GM23338 (cell line): ENCODE measurements around the gene RIC1. TPM values are rescaled to one million over a fixed set of nuclear protein-coding genes. Genes with fewer than 3 reads are reported as not detected.

ENCODE experiments used
- ATAC-seq: fragments of 200-7000 bp; cut with Tn5 transposase; 3 replicates; pipeline ENCODE4 v1.9.1; 2020
- DNase-seq: peaks from one replicate; pipeline ENCODE4 v3.0.0-alpha.2; 2015; ENCODE audit warnings: low spot score
- H2AFZ ChIP-seq: fragments of 200-600 bp; sonication (generic); 2 replicates; pipeline ENCODE4 v1.8.0; 2016; ENCODE audit warnings: antibody characterized with exemption, mild to moderate bottlenecking, moderate library complexity
- H3F3A ChIP-seq: fragments of 200-600 bp; sonication (generic); replicated peaks from 2 replicates; pipeline ENCODE4 v1.8.0; 2017; ENCODE audit warnings: antibody characterized with exemption, mixed run types, low read depth
- H3K27ac ChIP-seq: fragments of 200-600 bp; sonication (generic); 2 replicates; pipeline ENCODE4 v1.6.1; 2016; ENCODE audit warnings: low read depth
- H3K27me3 ChIP-seq: fragments of 200-600 bp; sonication (generic); 2 replicates; pipeline ENCODE4 v1.8.0; 2016; ENCODE audit warnings: mild to moderate bottlenecking, mixed run types, moderate library complexity; ENCODE audit not compliant: insufficient read depth
- H3K36me3 ChIP-seq: fragments of 200-600 bp; sonication (generic); 2 replicates; pipeline ENCODE4 v1.8.0; 2016; ENCODE audit warnings: mild to moderate bottlenecking; ENCODE audit not compliant: insufficient read depth
- H3K4me1 ChIP-seq: fragments of 200-600 bp; sonication (generic); 2 replicates; pipeline ENCODE4 v1.8.0; 2016; ENCODE audit warnings: mild to moderate bottlenecking, moderate library complexity; ENCODE audit not compliant: insufficient read depth
- H3K4me2 ChIP-seq: fragments of 200-600 bp; sonication (generic); 2 replicates; pipeline ENCODE4 v1.7.1; 2017; ENCODE audit warnings: mixed run types
- H3K4me3 ChIP-seq: fragments of 200-600 bp; sonication (generic); 2 replicates; pipeline ENCODE4 v1.6.1; 2016; ENCODE audit warnings: mixed run types
- H3K79me2 ChIP-seq: fragments of 200-600 bp; sonication (generic); replicated peaks from 2 replicates; pipeline ENCODE4 v1.8.0; 2017; ENCODE audit warnings: mild to moderate bottlenecking; ENCODE audit not compliant: insufficient read depth
- H3K9me2 ChIP-seq: fragments of 200-600 bp; sonication (generic); 2 replicates; pipeline ENCODE4 v1.8.0; 2017; ENCODE audit not compliant: insufficient read depth
- H4K20me1 ChIP-seq: fragments of 200-600 bp; sonication (generic); replicated peaks from 2 replicates; pipeline ENCODE4 v1.8.0; 2017; ENCODE audit warnings: mild to moderate bottlenecking; ENCODE audit not compliant: insufficient read depth
- H3K27ac Mint-ChIP-seq: 2 replicates; pipeline ENCODE4 v1.8.0; 2020; ENCODE audit warnings: inconsistent platforms, mild to moderate bottlenecking, moderate library complexity, mixed read lengths
- H3K27me3 Mint-ChIP-seq: 3 replicates; pipeline ENCODE4 v1.8.0; 2022; ENCODE audit warnings: low read depth, mild to moderate bottlenecking, moderate library complexity, mixed read lengths, inconsistent platforms; ENCODE audit not compliant: insufficient read depth, poor library complexity
- H3K36me3 Mint-ChIP-seq: 3 replicates; pipeline ENCODE4 v1.8.0; 2021; ENCODE audit warnings: low read depth, mild to moderate bottlenecking, inconsistent platforms, moderate library complexity, mixed read lengths
- H3K4me1 Mint-ChIP-seq: 3 replicates; pipeline ENCODE4 v1.8.0; 2020; ENCODE audit warnings: mild to moderate bottlenecking, inconsistent platforms, mixed read lengths
- H3K4me3 Mint-ChIP-seq: 3 replicates; pipeline ENCODE4 v1.8.0; 2021; ENCODE audit warnings: moderate library complexity, mild to moderate bottlenecking, inconsistent platforms, mixed read lengths
- H3K9me3 Mint-ChIP-seq: 3 replicates; pipeline ENCODE4 v1.8.0; 2020; ENCODE audit warnings: moderate library complexity, mild to moderate bottlenecking, inconsistent platforms, mixed read lengths
- CREB1 ChIP-seq: fragments of 250-450 bp; sonication (Bioruptor Pico); IDR thresholded peaks from 2 replicates; pipeline ENCODE4 v1.5.0; 2020; ENCODE audit warnings: low read depth, mild to moderate bottlenecking, moderate library complexity
- CTCF ChIP-seq, 2 experiments: fragments of 200-600 bp in 1 of 2; sonication (generic) in 1 of 2; conservative IDR thresholded peaks; 2 replicates each; pipeline versions ENCODE4 v1.5.1 to v1.6.1; 2016 to 2017; ENCODE audit warnings: antibody characterized with exemption in 2 of 2, low read depth in 2 of 2, mild to moderate bottlenecking in 2 of 2, moderate library complexity in 1 of 2
- ETS1 ChIP-seq: IDR thresholded peaks from 2 replicates; pipeline ENCODE4 v1.6.1; 2016; ENCODE audit warnings: antibody characterized with exemption
- EZH2phosphoT487 ChIP-seq: fragments of 200-600 bp; sonication (generic); IDR thresholded peaks from one replicate; pipeline ENCODE4 v1.8.1; 2018; ENCODE audit warnings: antibody characterized with exemption; ENCODE audit not compliant: unreplicated experiment
- NANOG ChIP-seq: IDR thresholded peaks from 2 replicates; pipeline ENCODE4 v1.6.1; 2016; ENCODE audit warnings: antibody characterized with exemption, borderline replicate concordance
- POLR2AphosphoS5 ChIP-seq: IDR thresholded peaks from 2 replicates; pipeline ENCODE4 v1.6.1; 2016; ENCODE audit warnings: antibody characterized with exemption, low read depth
- REST ChIP-seq: IDR thresholded peaks from one replicate; pipeline ENCODE4 v1.6.1; 2018; ENCODE audit warnings: antibody characterized with exemption; ENCODE audit not compliant: unreplicated experiment
- ZNF114 ChIP-seq: fragments of 250-450 bp; sonication (Bioruptor Pico); IDR thresholded peaks from 2 replicates; pipeline ENCODE4 v1.5.0; 2020; ENCODE audit warnings: mild to moderate bottlenecking, moderate library complexity
- ZNF331 ChIP-seq: fragments of 250-450 bp; sonication (Bioruptor Pico); IDR thresholded peaks from 2 replicates; pipeline ENCODE4 v1.5.0; 2020; ENCODE audit warnings: low read depth, mild to moderate bottlenecking, moderate library complexity
- polyA plus RNA-seq: library from polyadenylated mRNA; unstranded; fragments of >200 nt; fragmentation: Nextera tagmentation; extraction: Ambion mirVana; gene quantifications from 2 replicates; pipeline ENCODE4 v1.2.1, GENCODE V29; 2016
- total RNA-seq: library from RNA; depleted of rRNA; stranded (reverse); fragments of >200 nt; shearing (Covaris generic); gene quantifications from 2 replicates; pipeline ENCODE4 v1.2.3, GENCODE V29; 2014

Gene RIC1
- total and polyA plus RNA-seq, 2 experiments from 2014 or later = 7.8 to 34.9 TPM

GRCh38 chr9:5698004-5698403 is 69.1 kb downstream of the RIC1 start:
- Histone ChIP-seq H3K9me2 (no peaks in the 10 kb centered on the region), H3K36me3 (no peaks in the 10 kb centered on the region), H3K4me2 (no peak overlapping the region), H3K79me2 (peaks cover 17% of the 10 kb centered on the region; the same call in 1 of the 2 replicates), H3K4me3 (no peak overlapping the region), H3K27me3 (no peaks in the 10 kb centered on the region), H3K4me1 (no peaks in the 10 kb centered on the region), H2AFZ (no peak overlapping the region), H3K27ac (no peak overlapping the region), H4K20me1 (0 out of 2 replicates have a peak, but pooled peaks cover 3% of the 10 kb centered on the region), H3F3A (no peaks in the 10 kb centered on the region)
- Mint-ChIP-seq H3K27ac (no peak overlapping the region), H3K9me3 (no peaks in the 10 kb centered on the region), H3K36me3 (peaks cover 5% of the 10 kb centered on the region; the same call in 2 of the 3 replicates), H3K4me1 (no peaks in the 10 kb centered on the region), H3K27me3 (no peaks in the 10 kb centered on the region), H3K4me3 (no peak overlapping the region)
- TF ChIP-seq CREB1 (CRISPR knock-in tag) = no peak
- no peak for TF ChIP-seq ETS1
- no peak for TF ChIP-seq EZH2phosphoT487
- no peak for TF ChIP-seq NANOG
- TF ChIP-seq REST = no peak
- TF ChIP-seq POLR2AphosphoS5 = no peak
- TF ChIP-seq ZNF331 = no peak
- TF ChIP-seq CTCF (conservative IDR thresholded peaks at IDR 0.05; ENCODE audit: low read depth in 2 of 2) = no peak
- no peak for TF ChIP-seq ZNF114 (CRISPR knock-in tag)
- DNase-seq (no peak), ATAC-seq (no peak)
